B cell (primary cell): Measurements from ENCODE around the gene AGPAT3. TPM values are rescaled to one million over a fixed set of nuclear protein-coding genes. Genes with fewer than 3 reads are reported as not detected.

Experiments used
- ATAC-seq: fragments of 200-7000 bp; cut with Tn5 transposase; one replicate; pipeline ENCODE4 v1.10.0; 2021; ENCODE audit warnings: low read depth, mild to moderate bottlenecking, moderate number of reproducible peaks, moderate library complexity
- CTCF ChIA-PET: fragments of 350-600 bp; sonication (Branson Sonifier 250); formaldehyde crosslinking; loops from one replicate; lab custom pipeline; 2021; ENCODE audit warnings: antibody characterized with exemption, inconsistent platforms; lab: Charles Lee
- POLR2A ChIA-PET: fragments of 350-600 bp; sonication (Branson Sonifier 250); formaldehyde crosslinking; loops from one replicate; lab custom pipeline; 2021; ENCODE audit warnings: antibody characterized with exemption; lab: Charles Lee
- DNase-seq: peaks from one replicate; pipeline ENCODE4 v3.0.0; 2013
- H2AFZ ChIP-seq: 2 replicates; pipeline ENCODE4 v1.6.1; 2012; ENCODE audit warnings: mild to moderate bottlenecking, low read depth, low read length; ENCODE audit not compliant: insufficient read depth, poor library complexity, severe bottlenecking
- H3K27ac ChIP-seq, 2 donors: 1 replicate in 1 of 2; 2 replicates in 1 of 2; pipeline ENCODE4 v1.5.1; 2012 to 2013; ENCODE audit warnings: low read length in 2 of 2, mild to moderate bottlenecking in 2 of 2, moderate library complexity in 1 of 2
- H3K27me3 ChIP-seq, 4 experiments: fragments of 200-600 bp in 1 of 4; sonication (generic) in 1 of 4; replicated peaks in 1 of 4; 1 replicate in 2 of 4; 2 replicates in 2 of 4; pipeline versions ENCODE4 v1.6.1 to v1.7.0; 2013 to 2016; ENCODE audit warnings: low read length in 3 of 4, mild to moderate bottlenecking in 2 of 4, mixed read lengths in 1 of 4, moderate library complexity in 1 of 4; ENCODE audit not compliant: insufficient read depth in 4 of 4, control insufficient read depth in 3 of 4; ENCODE audit errors: control extremely low read depth in 1 of 4
- H3K36me3 ChIP-seq, 2 experiments: replicated peaks in 1 of 2; 1 replicate in 1 of 2; 2 replicates in 1 of 2; pipeline versions ENCODE4 v1.6.1 to v1.7.1; 2013; ENCODE audit warnings: low read length in 1 of 2; ENCODE audit not compliant: insufficient read depth in 2 of 2, control insufficient read depth in 1 of 2; ENCODE audit errors: control extremely low read depth in 1 of 2, extremely low read depth in 1 of 2
- H3K4me1 ChIP-seq, 2 donors: fragments of 200-600 bp in 1 of 2; sonication (generic) in 1 of 2; 1 replicate in 1 of 2; 2 replicates in 1 of 2; pipeline versions ENCODE4 v1.5.1 to v1.6.1; 2013 to 2017; ENCODE audit warnings: low read length in 2 of 2; ENCODE audit not compliant: control insufficient read depth in 2 of 2, insufficient read depth in 2 of 2
- H3K4me2 ChIP-seq: replicated peaks from 2 replicates; pipeline ENCODE3; 2012; ENCODE audit warnings: mild to moderate bottlenecking, low read depth, low read length; ENCODE audit not compliant: poor library complexity, severe bottlenecking
- H3K4me3 ChIP-seq, 5 experiments: fragments of 200-600 bp in 1 of 5; sonication (generic) in 1 of 5; 1 replicate in 3 of 5; 2 replicates in 2 of 5; pipeline versions ENCODE4 v1.5.1 to v1.7.0; 2011 to 2016; ENCODE audit warnings: low read length in 4 of 5, mild to moderate bottlenecking in 4 of 5, low read depth in 2 of 5, control low read depth in 1 of 5, moderate library complexity in 1 of 5; ENCODE audit not compliant: insufficient read depth in 1 of 5; ENCODE audit errors: control extremely low read depth in 1 of 5, extremely low read depth in 1 of 5
- H3K79me2 ChIP-seq: fragments of 200-600 bp; sonication (generic); one replicate; pipeline ENCODE4 v1.6.0; 2016; ENCODE audit warnings: low read length; ENCODE audit not compliant: control insufficient read depth, insufficient read depth
- H3K9ac ChIP-seq: fragments of 200-600 bp; sonication (generic); 2 replicates; pipeline ENCODE4 v1.6.1; 2017; ENCODE audit warnings: mild to moderate bottlenecking, low read length, moderate library complexity
- H3K9me3 ChIP-seq, 3 donors: one replicate each; pipeline versions ENCODE4 v1.6.1 to v1.7.1; 2013; ENCODE audit warnings: low read length in 2 of 3; ENCODE audit not compliant: control insufficient read depth in 2 of 3, insufficient read depth in 1 of 3; ENCODE audit errors: control extremely low read depth in 1 of 3
- H4K20me1 ChIP-seq: 2 replicates; pipeline ENCODE4 v1.6.0; 2012; ENCODE audit warnings: mild to moderate bottlenecking, low read length; ENCODE audit not compliant: insufficient read depth, control insufficient read depth, poor library complexity, severe bottlenecking
- H3K27ac Mint-ChIP-seq: one replicate; pipeline ENCODE4 v1.8.0; 2021; ENCODE audit warnings: mixed read lengths
- H3K27me3 Mint-ChIP-seq: one replicate; pipeline ENCODE4 v1.8.0; 2021; ENCODE audit warnings: mixed read lengths
- H3K4me1 Mint-ChIP-seq: one replicate; pipeline ENCODE4 v1.8.0; 2021; ENCODE audit warnings: mixed read lengths
- H3K4me3 Mint-ChIP-seq: one replicate; pipeline ENCODE4 v1.8.0; 2021; ENCODE audit warnings: mixed read lengths
- H3K9me3 Mint-ChIP-seq: one replicate; pipeline ENCODE4 v1.8.0; 2022; ENCODE audit warnings: mixed read lengths; ENCODE audit not compliant: insufficient read depth
- CTCF ChIP-seq: fragments of 200-600 bp; IDR thresholded peaks from one replicate; pipeline ENCODE4 v1.8.0; 2022; ENCODE audit warnings: antibody characterized with exemption, mild to moderate bottlenecking
- WGBS: methylation state at CpG from one replicate; pipeline ENCODE4 v1.1.5; 2013; ENCODE audit warnings: missing lambda C conversion rate; ENCODE audit not compliant: insufficient coverage; 5-methylcytosine and 5-hydroxymethylcytosine counted together
- intact Hi-C: fragments of 100-400 bp; cut with micrococcal nuclease; formaldehyde crosslinking; loops from one replicate; pipeline ENCODE4 v1.10.0; 2022
- polyA plus RNA-seq: library from polyadenylated mRNA; depleted of rRNA; stranded (reverse); fragments of >200 nt; gene quantifications from 2 replicates; pipeline ENCODE4 v1.2.3, GENCODE V29; 2012
- total RNA-seq, 2 donors: library from RNA; stranded (reverse); fragments of 120-200 nt in 1 of 2; gene quantifications; 1 replicate in 1 of 2; 2 replicates in 1 of 2; pipeline versions ENCODE4 v1.2.3 to v1.2.4, GENCODE V29; 2013 to 2022

AGPAT3 gene
- total and polyA plus RNA-seq, 2 donors (not counting 1 experiment from before 2014, with no cell fraction given), result 14.3 to 49.3 TPM

DNA sequence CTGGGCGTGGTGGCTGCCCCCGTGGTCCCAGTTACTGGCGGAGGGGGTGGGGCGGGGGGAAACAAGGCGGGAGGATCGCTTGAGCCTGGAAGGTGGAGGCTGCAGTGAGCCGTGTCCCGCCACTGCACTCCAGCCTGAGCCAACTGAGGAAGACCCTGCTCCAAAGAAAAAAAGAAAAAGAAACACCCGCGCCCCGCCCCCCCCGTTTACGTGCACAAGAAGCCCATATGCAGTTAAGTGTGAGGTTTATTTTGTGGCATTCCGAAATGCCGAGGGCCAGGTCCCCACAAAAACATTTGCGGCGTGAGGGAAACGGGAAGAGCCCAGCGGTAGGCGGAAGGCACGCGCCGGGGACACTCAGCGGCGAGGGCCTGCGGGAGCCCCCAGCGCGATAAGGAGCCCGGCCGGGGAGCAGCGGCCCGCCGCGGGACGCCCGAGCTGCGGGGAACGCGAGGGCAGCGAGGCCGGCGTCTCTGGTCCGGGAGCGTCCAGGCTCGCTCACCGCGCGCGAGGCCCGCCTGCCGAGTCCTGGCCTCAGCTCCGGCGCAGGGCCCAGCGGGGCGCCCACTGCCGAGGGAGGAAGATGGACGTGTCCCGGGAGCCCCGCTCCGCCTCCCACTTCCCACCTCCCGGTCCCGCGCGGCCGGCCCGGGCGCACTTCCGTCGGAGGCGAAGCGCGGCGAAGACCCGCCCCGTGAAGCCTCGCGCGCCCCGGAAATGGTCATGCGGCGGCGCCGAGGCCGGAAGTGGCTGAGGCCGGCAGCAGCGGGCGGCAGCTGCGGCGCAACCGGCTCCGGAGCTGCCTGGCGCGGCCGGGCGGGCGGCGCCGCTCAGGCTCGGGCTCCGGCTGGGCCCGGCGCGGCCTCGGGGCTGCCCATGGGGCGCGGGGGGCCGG, 146.8 kb downstream of the AGPAT3 start, which contains the start of gene TRAPPC10:
Gene TRAPPC10 (plus strand): TSS at position 731 of the 895 bp plus-strand sequence. CDS start 185 bp downstream, outside the sequence.
- POLR2A ChIA-PET, result interaction anchor here (0.8 to 1.0 kb wide), 2 partner anchors 289 to 292 kb away, joined by 3 to 9 read pairs; partner anchors contain the start of gene PFKL

More for the DNA sequence above, 146.8 kb downstream of the AGPAT3 start, which contains the start of gene TRAPPC10:
- Mint-ChIP-seq H3K9me3 (no peaks in the 10 kb centered on the region), H3K4me3 (peak within 1 kb of the TSS; percentile 92), H3K27ac (peak within 1 kb of the TSS; percentile 95), H3K4me1 (peaks cover 38% of the 10 kb centered on the region), H3K27me3 (no peaks in the 10 kb centered on the region)
- no peaks in the 10 kb centered on the region for H3K9me3 ChIP-seq
- H3K27ac ChIP-seq, result peak within 1 kb of the TSS; percentile 76 to 92
- peak; percentile 90 for DNase-seq
- no peak for TF ChIP-seq CTCF
- peaks cover 59% of the 10 kb centered on the region for H3K79me2 ChIP-seq
- no peaks in the 10 kb centered on the region for H3K27me3 ChIP-seq
- H4K20me1 ChIP-seq, result peaks cover 44% of the 10 kb centered on the region
- H2AFZ ChIP-seq, result peak within 1 kb of the TSS; percentile 85
- ATAC-seq, result peak; percentile 63
- peak within 1 kb of the TSS; percentile 88 for H3K4me2 ChIP-seq
- peak within 1 kb of the TSS; percentile 53 to 86 (median 75) for H3K4me3 ChIP-seq
- intact Hi-C loops, result loop anchor here (5.0 to 10.0 kb wide), 5 partner anchors 293 to 1120 kb away; partner anchors contain the start of genes CFAP410, NDUFV3, PFKL and PKNOX1
- CTCF ChIA-PET, result interaction anchor here (3.2 kb wide), 1 partner anchor 286 kb away, joined by 11 read pairs; no protein-coding TSS in a partner anchor
- peak within 1 kb of the TSS; percentile 82 for H3K9ac ChIP-seq
- WGBS, result under 1% methylated on average over 103 of the region's 107 CpGs
- peaks cover 33 to 40% of the 10 kb centered on the region in 2 donors for H3K4me1 ChIP-seq
- H3K36me3 ChIP-seq, result no peaks in the 10 kb centered on the region
